ENCODE data around the gene C2orf68. TPM values are rescaled to one million over a fixed set of nuclear protein-coding genes. Genes with fewer than 3 reads are reported as not detected.

The C2orf68 gene
- total and polyA plus RNA-seq, 2 of the 13 experiments (the other 11 are each of a cell fraction or from before 2014, with no cell fraction given), result 47.1 to 77.4 TPM

DNA sequence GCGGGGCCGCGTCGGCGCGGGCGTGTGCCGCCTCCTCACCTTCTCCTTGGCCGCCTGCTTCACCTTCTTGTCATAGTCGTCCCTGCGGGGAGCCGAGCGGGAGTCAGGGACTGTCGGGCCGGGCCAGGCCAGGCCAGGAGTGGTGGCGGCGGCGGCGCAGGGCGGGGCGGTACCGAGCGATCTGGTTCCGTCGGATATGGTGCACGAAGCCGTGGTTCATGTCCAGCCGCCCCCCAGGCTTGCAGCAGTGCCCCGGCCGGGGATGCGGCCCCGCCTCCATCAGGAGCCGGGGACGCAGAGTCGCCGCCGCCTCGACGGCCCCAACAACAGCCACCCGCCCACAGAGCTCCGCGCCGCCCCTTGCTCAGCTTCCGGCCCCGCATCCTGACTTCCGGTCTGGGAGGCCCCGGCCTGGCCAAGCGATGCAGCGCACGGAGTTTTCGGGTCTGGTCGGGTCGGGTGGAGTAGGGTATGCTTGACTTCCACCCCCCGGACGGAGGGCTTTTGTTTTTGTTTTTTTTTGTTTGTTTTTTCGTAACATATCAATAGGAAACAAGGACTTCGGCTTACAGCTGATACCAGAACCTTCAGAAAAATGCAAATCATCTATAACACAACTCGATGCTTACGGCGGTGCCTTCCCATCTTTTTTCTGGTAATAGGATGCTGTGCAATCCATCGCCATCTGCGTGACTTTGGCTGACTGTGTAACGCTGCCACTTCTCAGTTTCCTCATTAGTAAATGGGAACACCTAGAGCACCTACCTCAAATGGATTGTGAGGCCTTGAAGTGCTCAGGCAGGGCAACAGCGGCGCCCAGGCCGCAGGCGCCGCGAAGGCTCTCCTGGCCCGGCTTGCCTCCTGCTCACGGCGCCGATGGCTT, at the start of gene C2orf68 (continued):
- peak; percentile 54 for TF ChIP-seq HBP1 (CRISPR knock-in tag; IDR thresholded peaks at IDR 0.05; ENCODE audit: low read depth)
- peak; percentile 100 for TF ChIP-seq YEATS2 (CRISPR knock-in tag; IDR thresholded peaks at IDR 0.05; ENCODE audit: borderline replicate concordance)
- peak; percentile 83; the same call in 1 of the 2 replicates for TF ChIP-seq ZMYM3 (CRISPR knock-in tag; IDR thresholded peaks at IDR 0.05)
- peak; percentile 95; the same call in 1 of the 2 replicates for TF ChIP-seq ZNF891 (CRISPR knock-in tag; IDR thresholded peaks at IDR 0.05)
- 0 out of 2 replicates have a peak, but pooled peaks have one; percentile 70 for TF ChIP-seq ZFP36L2 (CRISPR knock-in tag; IDR thresholded peaks at IDR 0.05)
- TF ChIP-seq SP2 (CRISPR knock-in tag; IDR thresholded peaks at IDR 0.05), result peak; percentile 54; the same call in 1 of the 2 replicates
- peak; percentile 90 for TF ChIP-seq ZNF670 (CRISPR knock-in tag; IDR thresholded peaks at IDR 0.05; ENCODE audit: borderline replicate concordance)
- no peak for TF ChIP-seq FOXK2 (IDR thresholded peaks at IDR 0.05)
- peak; percentile 25; the same call in 1 of the 2 replicates for TF ChIP-seq SALL2 (CRISPR knock-in tag; IDR thresholded peaks at IDR 0.05)
- TF ChIP-seq, protein P1, sequence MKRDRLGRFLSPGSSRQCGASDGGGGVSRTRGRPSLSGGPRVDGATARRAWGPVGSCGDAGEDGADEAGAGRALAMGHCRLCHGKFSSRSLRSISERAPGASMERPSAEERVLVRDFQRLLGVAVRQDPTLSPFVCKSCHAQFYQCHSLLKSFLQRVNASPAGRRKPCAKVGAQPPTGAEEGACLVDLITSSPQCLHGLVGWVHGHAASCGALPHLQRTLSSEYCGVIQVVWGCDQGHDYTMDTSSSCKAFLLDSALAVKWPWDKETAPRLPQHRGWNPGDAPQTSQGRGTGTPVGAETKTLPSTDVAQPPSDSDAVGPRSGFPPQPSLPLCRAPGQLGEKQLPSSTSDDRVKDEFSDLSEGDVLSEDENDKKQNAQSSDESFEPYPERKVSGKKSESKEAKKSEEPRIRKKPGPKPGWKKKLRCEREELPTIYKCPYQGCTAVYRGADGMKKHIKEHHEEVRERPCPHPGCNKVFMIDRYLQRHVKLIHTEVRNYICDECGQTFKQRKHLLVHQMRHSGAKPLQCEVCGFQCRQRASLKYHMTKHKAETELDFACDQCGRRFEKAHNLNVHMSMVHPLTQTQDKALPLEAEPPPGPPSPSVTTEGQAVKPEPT (CRISPR knock-in tag; IDR thresholded peaks at IDR 0.05; ENCODE audit: low read depth), result peak; percentile 90
- no peak for TF ChIP-seq ZSCAN30 (CRISPR knock-in tag; IDR thresholded peaks at IDR 0.05)
- peak; percentile 73; the same call in 1 of the 2 replicates for TF ChIP-seq PRDM10 (CRISPR knock-in tag; IDR thresholded peaks at IDR 0.05; ENCODE audit: low read depth)
- TF ChIP-seq HNF4A (CRISPR knock-in tag; IDR thresholded peaks at IDR 0.05), result 0 out of 2 replicates have a peak, but pooled peaks have one; percentile 8
- TF ChIP-seq, protein P2, sequence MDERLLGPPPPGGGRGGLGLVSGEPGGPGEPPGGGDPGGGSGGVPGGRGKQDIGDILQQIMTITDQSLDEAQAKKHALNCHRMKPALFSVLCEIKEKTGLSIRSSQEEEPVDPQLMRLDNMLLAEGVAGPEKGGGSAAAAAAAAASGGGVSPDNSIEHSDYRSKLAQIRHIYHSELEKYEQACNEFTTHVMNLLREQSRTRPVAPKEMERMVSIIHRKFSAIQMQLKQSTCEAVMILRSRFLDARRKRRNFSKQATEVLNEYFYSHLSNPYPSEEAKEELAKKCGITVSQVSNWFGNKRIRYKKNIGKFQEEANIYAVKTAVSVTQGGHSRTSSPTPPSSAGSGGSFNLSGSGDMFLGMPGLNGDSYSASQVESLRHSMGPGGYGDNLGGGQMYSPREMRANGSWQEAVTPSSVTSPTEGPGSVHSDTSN (CRISPR knock-in tag; IDR thresholded peaks at IDR 0.05), result no peak
- TF ChIP-seq ZNF30 (CRISPR knock-in tag; IDR thresholded peaks at IDR 0.05), result no peak
- TF ChIP-seq ZNF672 (CRISPR knock-in tag; IDR thresholded peaks at IDR 0.05), result no peak
- peak; percentile 69; the same call in 1 of the 2 replicates for TF ChIP-seq ZNF138 (CRISPR knock-in tag; IDR thresholded peaks at IDR 0.05; ENCODE audit: low read depth)
